COLO668 (cell line): ENCODE measurements around the gene FARS2.
"Not testable (repeated sequence)": the region's sequence is repeated elsewhere in the genome, so short reads cannot be mapped to it uniquely, and the experiment has no call there.

Source experiments
- DNase-seq: peaks from one replicate; lab custom pipeline; 2025; ENCODE audit not compliant: unreplicated experiment; lab: John Stamatoyannopoulos, UW

Gene FARS2

GRCh38 chr6:5677219-5678000 lies 416.1 kb downstream of the FARS2 start:
- no peak for DNase-seq

GRCh38 chr6:5679270-5679669 lies 418.0 kb downstream of the FARS2 start:
- DNase-seq, result no peak

GRCh38 chr6:5679691-5680090 lies 418.4 kb downstream of the FARS2 start:
- no peak for DNase-seq

- DNase-seq, result peak; percentile 65
These were observed 418.8 kb downstream of the FARS2 start for GRCh38 chr6:5680095-5680494.

GRCh38 chr6:5681480-5681879 lies 420.2 kb downstream of the FARS2 start:
- no peak for DNase-seq

- DNase-seq, result no peak
These were observed 421.2 kb downstream of the FARS2 start for GRCh38 chr6:5682530-5682929.

- not testable (repeated sequence) for DNase-seq
These were observed 422.4 kb downstream of the FARS2 start for GRCh38 chr6:5683747-5684146.

- no peak for DNase-seq
These were observed 423.2 kb downstream of the FARS2 start for GRCh38 chr6:5684320-5685053.

- no peak for DNase-seq
These were observed 432.2 kb downstream of the FARS2 start for GRCh38 chr6:5693225-5694145.

GRCh38 chr6:5695260-5696245 lies 434.2 kb downstream of the FARS2 start:
- DNase-seq, result no peak

- no peak for DNase-seq
These were observed 436.2 kb downstream of the FARS2 start for GRCh38 chr6:5697508-5697907.

GRCh38 chr6:5698318-5698717 lies 437.0 kb downstream of the FARS2 start:
- DNase-seq, result no peak

- DNase-seq, result not testable (repeated sequence)
These were observed 437.8 kb downstream of the FARS2 start for GRCh38 chr6:5699064-5699463.

- no peak for DNase-seq
These were observed 439.9 kb downstream of the FARS2 start for GRCh38 chr6:5701174-5701573.

- DNase-seq, result no peak
These were observed 443.4 kb downstream of the FARS2 start for GRCh38 chr6:5704708-5705107.

- DNase-seq, result no peak
These were observed 443.9 kb downstream of the FARS2 start for GRCh38 chr6:5705252-5705651.

- no peak for DNase-seq
These were observed 445.1 kb downstream of the FARS2 start for GRCh38 chr6:5706124-5707033.

- DNase-seq, result no peak
These were observed 446.1 kb downstream of the FARS2 start for GRCh38 chr6:5707281-5708045.
